HCT116 (cell line): Measurements from ENCODE around the gene CREB3L1. TPM values are rescaled to one million over a fixed set of nuclear protein-coding genes. Genes with fewer than 3 reads are reported as not detected.

Experiments
- ATAC-seq: fragments of 200-7000 bp; cut with Tn5 transposase; 2 replicates; pipeline ENCODE4 v1.9.1; 2020; ENCODE audit warnings: mild to moderate bottlenecking, moderate library complexity
- BruUV-seq: library from RNA; stranded (reverse); fragments of 400-500 nt; replicated peaks from 2 replicates; lab custom pipeline; 2021; lab: Mats Ljungman, UMichigan
- CTCF ChIA-PET: fragments of 300-600 bp; sonication (Branson Sonifier 250); formaldehyde crosslinking; loops from one replicate; lab custom pipeline; 2021; ENCODE audit warnings: antibody characterized with exemption; lab: Charles Lee
- POLR2A ChIA-PET: fragments of 300-600, 350-600 bp; sonication (Branson Sonifier 250); formaldehyde crosslinking; loops from one replicate; lab custom pipeline; 2021; ENCODE audit warnings: antibody characterized with exemption; lab: Charles Lee
- RAD21 ChIA-PET, 2 experiments: fragments of 300-600 bp; sonication (Branson Sonifier 250); formaldehyde crosslinking; loops; one replicate each; lab custom pipeline; 2023; ENCODE audit warnings: low total read pairs in 2 of 2; ENCODE audit not compliant: uncharacterized antibody in 2 of 2, unreplicated experiment in 2 of 2, low non-redundant PET in 1 of 2; lab: Charles Lee
- DNase-seq: peaks from one replicate; pipeline ENCODE4 v3.0.0-alpha.2; 2010; ENCODE audit warnings: low read depth, low spot score
- H2AFZ ChIP-seq: fragments of 200-600 bp; shearing (Covaris generic), sonication (generic); 2 replicates; pipeline ENCODE4 v1.6.1; 2017; ENCODE audit warnings: low read depth, mixed run types, mixed read lengths, antibody characterized with exemption, low read length; ENCODE audit not compliant: poor library complexity, severe bottlenecking
- H3K27ac ChIP-seq: 2 replicates; pipeline ENCODE4 v1.5.1; 2012; ENCODE audit warnings: low read depth, low read length
- H3K27me3 ChIP-seq: fragments of 200-600 bp; sonication (generic); 2 replicates; pipeline ENCODE4 v1.6.1; 2016; ENCODE audit warnings: mixed run types, low read length, mixed read lengths; ENCODE audit not compliant: insufficient read depth
- H3K36me3 ChIP-seq, 2 experiments: fragments of 200-500 bp in 1 of 2; fragments of 200-600 bp in 1 of 2; sonication (Bioruptor generic) in 1 of 2; sonication (generic) in 1 of 2; 2 replicates each; pipeline versions ENCODE4 v1.5.1 to v1.6.1; 2014 to 2016; ENCODE audit warnings: low read length in 2 of 2, inconsistent platforms in 1 of 2, mixed read lengths in 1 of 2, mixed run types in 1 of 2; ENCODE audit not compliant: insufficient read depth in 2 of 2, control insufficient read depth in 1 of 2
- H3K4me1 ChIP-seq, 2 experiments: fragments of 200-600 bp in 1 of 2; sonication (generic) in 1 of 2; 2 replicates each; pipeline versions ENCODE4 v1.5.1 to v1.6.1; 2012 to 2017; ENCODE audit warnings: low read length in 2 of 2, inconsistent platforms in 1 of 2, mild to moderate bottlenecking in 1 of 2, mixed read lengths in 1 of 2, mixed run types in 1 of 2, moderate library complexity in 1 of 2; ENCODE audit not compliant: insufficient read depth in 2 of 2, control insufficient read depth in 1 of 2
- H3K4me2 ChIP-seq: fragments of 200-600 bp; sonication (generic); 2 replicates; pipeline ENCODE4 v1.6.1; 2017; ENCODE audit warnings: mixed run types, low read length, mixed read lengths
- H3K4me3 ChIP-seq, 2 experiments: fragments of 200-600 bp in 1 of 2; sonication (generic) in 1 of 2; replicated peaks in 1 of 2; 2 replicates each; pipeline ENCODE4 v1.5.1; 2011 to 2016; ENCODE audit warnings: low read length in 2 of 2, control low read depth in 1 of 2, low read depth in 1 of 2, mild to moderate bottlenecking in 1 of 2, mixed read lengths in 1 of 2, mixed run types in 1 of 2
- H3K79me2 ChIP-seq: fragments of 200-600 bp; sonication (generic); 2 replicates; pipeline ENCODE4 v1.6.1; 2017; ENCODE audit warnings: mild to moderate bottlenecking, mixed run types, low read length, moderate library complexity, mixed read lengths; ENCODE audit not compliant: insufficient read depth
- H3K9ac ChIP-seq: fragments of 200-600 bp; sonication (generic); 2 replicates; pipeline ENCODE4 v1.6.1; 2016; ENCODE audit warnings: low read length, mixed read lengths
- H3K9me2 ChIP-seq: fragments of 200-600 bp; sonication (generic), shearing (Covaris generic); 2 replicates; pipeline ENCODE4 v1.6.1; 2017; ENCODE audit warnings: mixed run types, mild to moderate bottlenecking, moderate library complexity; ENCODE audit not compliant: insufficient read depth
- H3K9me3 ChIP-seq, 2 experiments: fragments of 200-500 bp in 1 of 2; fragments of 200-600 bp in 1 of 2; sonication (Bioruptor generic) in 1 of 2; sonication (generic) in 1 of 2; 2 replicates each; pipeline ENCODE4 v1.6.1; 2014 to 2017; ENCODE audit warnings: low read length in 2 of 2, mixed read lengths in 2 of 2, inconsistent platforms in 1 of 2, low read depth in 1 of 2, mild to moderate bottlenecking in 1 of 2, mixed run types in 1 of 2, moderate library complexity in 1 of 2; ENCODE audit not compliant: control insufficient read depth in 1 of 2, insufficient read depth in 1 of 2
- H4K20me1 ChIP-seq: fragments of 200-600 bp; sonication (generic), shearing (Covaris generic); 2 replicates; pipeline ENCODE4 v1.6.1; 2017; ENCODE audit warnings: mixed run types, mild to moderate bottlenecking, moderate library complexity; ENCODE audit not compliant: insufficient read depth
- CBX3 ChIP-seq: IDR thresholded peaks from 2 replicates; pipeline ENCODE4 v1.6.1; 2012; ENCODE audit warnings: low read depth
- CEBPB ChIP-seq: IDR thresholded peaks from 2 replicates; pipeline ENCODE4 v1.6.1; 2012; ENCODE audit warnings: low read depth
- EGR1 ChIP-seq: IDR thresholded peaks from 2 replicates; pipeline ENCODE4 v1.6.1; 2012; ENCODE audit warnings: low read depth
- EZH2 ChIP-seq: fragments of 200-600 bp; sonication (generic); IDR thresholded peaks from 2 replicates; pipeline ENCODE4 v1.6.1; 2017; ENCODE audit warnings: antibody characterized with exemption, mixed run types
- EZH2phosphoT487 ChIP-seq: fragments of 200-600 bp; IDR thresholded peaks from 2 replicates; pipeline ENCODE4 v1.6.1; 2018; ENCODE audit warnings: antibody characterized with exemption, borderline replicate concordance
- POLR2A ChIP-seq: IDR thresholded peaks from 2 replicates; pipeline ENCODE4 v1.7.0; 2011; ENCODE audit warnings: borderline replicate concordance; ENCODE audit not compliant: insufficient read depth, insufficient read length; ENCODE audit errors: extremely low read depth
- RAD21 ChIP-seq: IDR thresholded peaks from 2 replicates; pipeline ENCODE4 v1.6.1; 2012; ENCODE audit warnings: low read depth, mild to moderate bottlenecking
- SRF ChIP-seq: IDR thresholded peaks from 2 replicates; pipeline ENCODE4 v1.6.1; 2012; ENCODE audit warnings: low read depth
- YY1 ChIP-seq: IDR thresholded peaks from 2 replicates; pipeline ENCODE4 v1.6.1; 2011; ENCODE audit warnings: low read length, low read depth, moderate library complexity, mild to moderate bottlenecking; ENCODE audit not compliant: insufficient replicate concordance; ENCODE audit errors: extremely low read depth
- ZFX ChIP-seq: fragments of 450-650 bp; IDR thresholded peaks from 2 replicates; pipeline ENCODE4 v1.6.1; 2017
- intact Hi-C: fragments of 100-400 bp; cut with micrococcal nuclease; formaldehyde crosslinking; loops from 2 replicates; pipeline ENCODE4 v1.10.0; 2022
- total RNA-seq: library from RNA; stranded (reverse); gene quantifications from one replicate; pipeline ENCODE4 v1.2.1, GENCODE V29; 2021; ENCODE audit not compliant: unreplicated experiment
- TF ChIP-seq, protein P1 (sequence below): IDR thresholded peaks from 2 replicates; pipeline ENCODE4 v1.6.1; 2012
- TF ChIP-seq, protein P2 (sequence below): IDR thresholded peaks from 2 replicates; pipeline ENCODE4 v1.6.1; 2012
- TF ChIP-seq, protein P3 (sequence below): IDR thresholded peaks from 2 replicates; pipeline ENCODE4 v1.6.1; 2011; ENCODE audit warnings: mild to moderate bottlenecking, low read length, moderate library complexity; ENCODE audit not compliant: insufficient replicate concordance; ENCODE audit errors: extremely low read depth

The CREB3L1 gene
- total RNA-seq, 1 experiment from 2014 or later = 0.37 TPM

DNA sequence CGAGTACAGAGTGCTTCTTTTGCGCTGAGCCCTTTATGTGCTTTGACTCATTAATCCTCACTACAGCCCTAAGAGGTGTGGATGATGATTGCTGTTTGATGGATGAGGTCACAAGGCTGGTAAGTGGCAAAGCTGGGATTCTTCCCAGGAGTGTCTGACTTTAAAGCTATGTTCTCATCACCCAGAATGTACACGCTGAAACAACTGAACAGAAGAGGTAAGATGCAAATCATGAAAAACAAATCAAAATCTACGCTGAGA lies 37.7 kb upstream of the CREB3L1 start:
- ChIA-PET RAD21 (interaction anchor here (0.7 to 1.6 kb wide), 3 partner anchors 70 to 75 kb away, joined by 3 to 4 read pairs (median 3); no protein-coding TSS in a partner anchor), POLR2A (interaction anchor here (0.7 to 2.8 kb wide), 3 partner anchors 70 to 117 kb away, joined by 3 to 10 read pairs (median 3); no protein-coding TSS in a partner anchor), CTCF (interaction anchor here (0.6 to 5.1 kb wide), 9 partner anchors 10 to 379 kb away, joined by 3 to 56 read pairs (median 5); partner anchors contain the start of gene DGKZ)
- intact Hi-C loops = loop anchor here (1.0 to 5.0 kb wide), 4 partner anchors 76 to 378 kb away; partner anchors contain the start of genes ATG13, HARBI1 and PHF21A
- H3K9ac ChIP-seq = 0 out of 2 replicates have a peak overlapping the region, but pooled peaks have one; percentile 8
- H3K9me2 ChIP-seq = no peaks in the 10 kb centered on the region
- no peaks in the 10 kb centered on the region for H3K36me3 ChIP-seq
- no peaks in the 10 kb centered on the region for H3K79me2 ChIP-seq
- no TSS peak for BruUV-seq
- peaks cover 32 to 68% of the 10 kb centered on the region in 2 experiments for H3K4me1 ChIP-seq
- TF ChIP-seq YY1 (no peak), EZH2phosphoT487 (no peak), POLR2A (no peak), ZFX (no peak), CEBPB (no peak), EGR1 (no peak), EZH2 (no peak), CBX3 (no peak), RAD21 (no peak), SRF (no peak)
- TF ChIP-seq, protein P1, sequence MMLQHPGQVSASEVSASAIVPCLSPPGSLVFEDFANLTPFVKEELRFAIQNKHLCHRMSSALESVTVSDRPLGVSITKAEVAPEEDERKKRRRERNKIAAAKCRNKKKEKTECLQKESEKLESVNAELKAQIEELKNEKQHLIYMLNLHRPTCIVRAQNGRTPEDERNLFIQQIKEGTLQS = no peak
- TF ChIP-seq, protein P2, sequence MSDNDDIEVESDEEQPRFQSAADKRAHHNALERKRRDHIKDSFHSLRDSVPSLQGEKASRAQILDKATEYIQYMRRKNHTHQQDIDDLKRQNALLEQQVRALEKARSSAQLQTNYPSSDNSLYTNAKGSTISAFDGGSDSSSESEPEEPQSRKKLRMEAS = no peak
- TF ChIP-seq, protein P3, sequence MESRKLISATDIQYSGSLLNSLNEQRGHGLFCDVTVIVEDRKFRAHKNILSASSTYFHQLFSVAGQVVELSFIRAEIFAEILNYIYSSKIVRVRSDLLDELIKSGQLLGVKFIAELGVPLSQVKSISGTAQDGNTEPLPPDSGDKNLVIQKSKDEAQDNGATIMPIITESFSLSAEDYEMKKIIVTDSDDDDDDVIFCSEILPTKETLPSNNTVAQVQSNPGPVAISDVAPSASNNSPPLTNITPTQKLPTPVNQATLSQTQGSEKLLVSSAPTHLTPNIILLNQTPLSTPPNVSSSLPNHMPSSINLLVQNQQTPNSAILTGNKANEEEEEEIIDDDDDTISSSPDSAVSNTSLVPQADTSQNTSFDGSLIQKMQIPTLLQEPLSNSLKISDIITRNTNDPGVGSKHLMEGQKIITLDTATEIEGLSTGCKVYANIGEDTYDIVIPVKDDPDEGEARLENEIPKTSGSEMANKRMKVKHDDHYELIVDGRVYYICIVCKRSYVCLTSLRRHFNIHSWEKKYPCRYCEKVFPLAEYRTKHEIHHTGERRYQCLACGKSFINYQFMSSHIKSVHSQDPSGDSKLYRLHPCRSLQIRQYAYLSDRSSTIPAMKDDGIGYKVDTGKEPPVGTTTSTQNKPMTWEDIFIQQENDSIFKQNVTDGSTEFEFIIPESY = no peak
- no peak overlapping the region for H2AFZ ChIP-seq
- no peak overlapping the region for H3K4me3 ChIP-seq
- no peaks in the 10 kb centered on the region for H4K20me1 ChIP-seq
- H3K4me2 ChIP-seq = peak overlapping the region; percentile 85
- no peak overlapping the region for H3K27ac ChIP-seq
- H3K27me3 ChIP-seq = no peaks in the 10 kb centered on the region
- ATAC-seq (no peak), DNase-seq (no peak)
- no peaks in the 10 kb centered on the region for H3K9me3 ChIP-seq
